GM12801 (cell line): ENCODE results near the gene CEL.

Experiments used
- TF ChIP-seq, protein P1 (sequence below): IDR thresholded peaks from one replicate; pipeline ENCODE4 v1.5.1; 2011; ENCODE audit warnings: control low read depth; ENCODE audit not compliant: insufficient read length; ENCODE audit errors: extremely low read depth

CEL gene

GRCh38 chr9:133111808-133112662 is 50.3 kb downstream of the CEL start:
- TF ChIP-seq, protein P1, sequence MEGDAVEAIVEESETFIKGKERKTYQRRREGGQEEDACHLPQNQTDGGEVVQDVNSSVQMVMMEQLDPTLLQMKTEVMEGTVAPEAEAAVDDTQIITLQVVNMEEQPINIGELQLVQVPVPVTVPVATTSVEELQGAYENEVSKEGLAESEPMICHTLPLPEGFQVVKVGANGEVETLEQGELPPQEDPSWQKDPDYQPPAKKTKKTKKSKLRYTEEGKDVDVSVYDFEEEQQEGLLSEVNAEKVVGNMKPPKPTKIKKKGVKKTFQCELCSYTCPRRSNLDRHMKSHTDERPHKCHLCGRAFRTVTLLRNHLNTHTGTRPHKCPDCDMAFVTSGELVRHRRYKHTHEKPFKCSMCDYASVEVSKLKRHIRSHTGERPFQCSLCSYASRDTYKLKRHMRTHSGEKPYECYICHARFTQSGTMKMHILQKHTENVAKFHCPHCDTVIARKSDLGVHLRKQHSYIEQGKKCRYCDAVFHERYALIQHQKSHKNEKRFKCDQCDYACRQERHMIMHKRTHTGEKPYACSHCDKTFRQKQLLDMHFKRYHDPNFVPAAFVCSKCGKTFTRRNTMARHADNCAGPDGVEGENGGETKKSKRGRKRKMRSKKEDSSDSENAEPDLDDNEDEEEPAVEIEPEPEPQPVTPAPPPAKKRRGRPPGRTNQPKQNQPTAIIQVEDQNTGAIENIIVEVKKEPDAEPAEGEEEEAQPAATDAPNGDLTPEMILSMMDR, result no peak

DNA sequence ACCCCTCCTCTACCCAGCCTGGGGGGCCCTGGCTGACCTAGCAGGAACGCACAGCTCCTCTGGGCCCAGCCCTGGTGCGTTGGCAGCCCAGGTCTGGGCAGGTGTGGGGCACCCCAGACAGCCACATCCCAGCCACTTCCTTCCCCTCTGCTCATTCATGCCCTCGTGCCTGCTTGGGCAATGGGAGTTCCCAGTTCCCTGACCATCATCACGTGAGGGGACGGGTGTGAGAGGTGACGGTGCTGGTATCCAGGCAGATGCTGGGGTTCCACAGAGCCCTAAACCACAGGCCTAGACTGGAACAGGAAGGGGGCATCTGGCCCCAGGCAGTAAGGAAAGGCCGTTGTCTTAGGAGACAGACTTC is 50.9 kb downstream of the CEL start:
- TF ChIP-seq, protein P1, result no peak

DNA sequence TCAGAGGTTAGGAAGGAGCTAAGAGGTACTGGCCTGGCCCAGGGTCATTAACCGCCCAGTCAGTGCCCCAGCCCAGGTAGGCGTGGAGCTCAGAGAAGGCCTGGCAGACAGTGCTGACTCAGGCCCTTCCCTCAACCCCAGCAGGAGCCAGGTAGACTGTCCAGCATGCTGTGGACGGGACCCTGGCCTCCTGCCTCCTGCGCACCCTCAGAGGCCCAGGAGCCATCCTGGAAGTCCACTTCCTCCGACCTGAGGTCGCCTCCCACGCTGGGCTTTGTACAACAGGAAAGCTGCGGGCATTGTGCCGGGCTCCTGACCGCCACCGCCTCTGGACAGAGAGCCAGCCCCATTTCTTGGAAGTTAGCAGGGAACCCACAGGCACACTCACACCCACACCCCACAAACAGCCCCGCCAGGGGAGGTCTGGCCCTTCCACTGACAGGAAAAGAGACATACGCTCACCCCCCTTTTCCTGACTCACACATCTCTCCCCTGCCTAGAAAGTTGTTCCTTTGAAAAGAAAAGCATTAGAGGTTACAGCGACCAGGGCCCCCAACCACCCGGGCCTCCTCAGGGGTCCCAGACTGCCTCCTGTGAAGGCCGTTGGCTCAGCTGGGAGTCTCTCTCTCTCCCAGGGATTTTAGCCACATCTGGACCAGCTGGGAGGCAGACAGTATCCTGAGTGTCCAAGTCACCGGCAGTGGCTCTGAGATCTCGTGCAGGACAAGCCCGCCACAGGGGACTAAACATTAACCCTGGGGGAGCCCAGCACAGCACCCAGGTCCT is 51.6 kb downstream of the CEL start:
- TF ChIP-seq, protein P1, result no peak

- TF ChIP-seq, protein P1, result no peak
These were observed 52.4 kb downstream of the CEL start for GRCh38 chr9:133113949-133114885.

DNA sequence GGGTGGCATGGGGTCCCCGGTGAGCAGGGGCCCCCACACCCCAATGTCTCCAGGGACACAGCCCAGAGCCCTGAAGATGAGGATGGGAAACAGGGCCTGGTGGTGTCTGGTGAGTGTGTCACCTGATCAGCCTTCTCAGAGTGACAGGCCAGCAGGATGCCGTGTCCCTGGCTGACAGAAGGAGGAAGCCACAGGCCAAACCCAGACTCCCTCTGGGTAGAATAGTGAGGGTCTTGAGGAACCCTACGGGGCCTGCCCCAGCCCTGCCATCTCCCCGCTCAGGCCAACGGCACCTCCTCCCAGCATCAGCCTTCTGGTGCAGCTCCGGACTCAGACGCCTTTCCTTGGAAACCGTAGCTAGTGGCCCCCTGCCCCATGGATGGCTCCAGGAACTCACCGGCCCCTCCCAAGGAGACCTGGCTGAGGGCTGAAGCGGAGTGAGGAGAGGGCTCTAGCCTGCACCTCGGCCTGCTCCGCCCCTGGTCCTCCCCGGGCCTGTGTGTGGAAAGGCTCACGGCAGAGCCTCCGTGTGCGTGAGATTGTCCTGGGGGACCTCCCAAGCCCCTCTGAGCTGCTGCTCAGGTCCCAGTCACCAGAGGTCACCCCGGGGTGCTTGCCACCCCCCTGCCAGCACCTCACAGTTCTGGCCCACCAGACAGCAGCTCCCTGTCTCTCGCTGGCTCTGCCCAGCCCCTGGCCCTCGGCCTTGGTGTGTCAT is 53.3 kb downstream of the CEL start:
- TF ChIP-seq, protein P1, result no peak

DNA sequence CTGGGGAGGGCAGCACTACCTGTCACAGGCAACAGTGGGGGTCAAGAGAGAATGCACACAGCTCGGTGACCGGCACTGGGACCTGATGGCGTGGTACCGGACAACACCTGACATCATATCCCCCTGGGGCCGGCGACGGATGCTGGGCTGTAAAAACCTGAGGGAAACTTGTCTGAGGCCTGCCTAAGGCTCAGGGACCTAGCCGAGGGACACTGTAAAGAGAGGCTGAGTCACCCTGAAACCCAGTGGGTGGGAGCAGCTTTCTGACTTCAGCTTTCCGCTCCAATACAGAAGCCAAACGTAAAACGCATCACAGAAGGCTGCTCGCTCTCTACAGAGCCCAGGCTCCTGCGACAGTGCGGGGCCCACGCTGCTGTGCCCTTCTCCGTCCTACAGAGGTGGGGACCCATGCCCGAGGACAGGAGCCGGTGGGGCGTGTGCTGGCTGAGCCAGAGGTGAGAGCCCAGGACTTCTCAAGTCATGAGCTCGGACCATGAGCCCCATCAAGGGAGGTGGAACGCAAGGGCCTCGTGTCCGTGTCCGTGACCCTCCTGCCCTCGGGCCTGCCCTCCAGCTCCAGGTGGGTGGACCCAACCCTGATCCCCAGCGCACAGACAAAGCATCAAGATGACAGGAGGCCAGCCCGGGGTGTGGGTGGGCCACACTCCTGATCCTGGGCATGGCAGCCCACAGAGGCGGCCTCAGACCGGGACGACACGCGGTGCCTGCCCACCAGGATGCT is 54.0 kb downstream of the CEL start:
- TF ChIP-seq, protein P1, result no peak
